NCI-H2227 (cell line): Measurements from ENCODE around the gene ISOC1.

Source experiments
- DNase-seq: peaks from one replicate; lab custom pipeline; 2025; ENCODE audit not compliant: unreplicated experiment; lab: John Stamatoyannopoulos, UW

ISOC1 gene

DNA sequence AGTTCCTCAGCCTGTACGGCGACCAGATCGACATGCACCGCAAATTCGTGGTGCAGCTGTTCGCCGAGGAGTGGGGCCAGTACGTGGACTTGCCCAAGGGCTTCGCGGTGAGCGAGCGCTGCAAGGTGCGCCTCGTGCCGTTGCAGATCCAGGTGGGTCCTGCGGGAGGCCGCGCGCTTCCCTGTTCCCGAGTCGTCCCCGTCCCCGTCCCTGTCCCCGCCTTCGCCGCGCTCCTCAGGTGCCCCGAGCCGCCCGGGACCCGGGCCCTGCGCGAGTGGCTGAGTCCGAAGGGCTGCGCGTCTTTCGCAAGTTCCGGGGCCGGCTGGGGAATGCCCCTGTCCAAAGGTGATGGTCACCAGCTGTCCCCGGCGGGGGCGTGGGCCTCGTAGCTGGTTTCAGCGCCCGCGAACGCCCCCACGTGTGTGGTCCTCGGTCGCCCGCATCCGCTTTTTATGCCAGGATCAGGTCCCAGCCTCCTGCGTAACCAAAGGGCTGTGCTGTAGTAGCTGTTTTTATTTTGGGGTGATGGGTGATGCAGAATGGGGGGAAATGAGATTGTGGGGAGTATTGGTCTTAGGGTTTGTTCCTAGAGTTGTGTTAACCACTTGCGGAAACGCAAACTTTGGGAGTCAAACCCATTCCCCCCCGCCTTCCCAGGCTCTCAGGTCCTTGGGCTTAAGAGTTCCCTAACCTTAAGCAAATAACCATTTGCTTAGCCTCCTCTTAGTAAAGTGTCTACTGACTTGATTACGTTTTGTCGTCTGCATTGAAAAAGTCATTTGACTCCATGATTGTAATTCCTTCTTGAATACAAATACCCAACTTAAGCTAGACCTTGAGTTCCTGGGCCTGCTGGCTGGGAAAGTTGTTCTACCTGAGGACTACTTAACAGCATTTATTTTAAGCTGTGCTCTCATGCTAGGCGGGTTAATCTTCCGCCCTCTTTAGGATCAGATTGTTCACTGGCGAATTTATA is 663 bp downstream of the ISOC1 start:
- DNase-seq: peak; percentile 46

DNA sequence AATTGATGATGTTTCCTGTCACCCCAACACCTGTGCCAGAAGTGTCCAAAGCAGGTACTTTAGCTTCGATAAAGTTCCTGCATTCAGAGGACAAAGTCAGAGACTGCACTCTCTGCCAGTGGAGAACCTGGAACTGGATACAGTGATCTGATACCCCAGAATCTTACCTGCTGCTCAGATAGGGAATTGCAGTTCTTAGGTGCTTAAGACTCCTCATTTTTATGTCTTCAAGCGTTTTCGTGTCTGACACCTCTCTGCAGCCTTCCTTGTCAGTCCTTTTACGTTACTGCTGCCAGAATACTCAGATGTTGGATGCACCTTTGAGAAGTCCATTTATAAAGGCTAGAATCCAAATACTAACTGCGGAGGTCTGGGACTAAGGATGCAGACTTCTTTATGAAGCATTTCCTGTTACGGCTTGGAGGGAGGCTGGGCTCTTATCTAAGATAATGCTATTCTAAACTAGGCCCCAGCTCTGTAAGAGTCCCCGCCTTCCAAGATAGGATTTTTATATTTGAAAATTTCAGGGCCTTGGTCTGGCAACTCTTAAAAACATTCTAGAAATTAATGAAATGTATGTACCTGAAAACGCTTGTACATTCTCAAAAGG is 1.9 kb downstream of the ISOC1 start:
- DNase-seq: no peak

DNA sequence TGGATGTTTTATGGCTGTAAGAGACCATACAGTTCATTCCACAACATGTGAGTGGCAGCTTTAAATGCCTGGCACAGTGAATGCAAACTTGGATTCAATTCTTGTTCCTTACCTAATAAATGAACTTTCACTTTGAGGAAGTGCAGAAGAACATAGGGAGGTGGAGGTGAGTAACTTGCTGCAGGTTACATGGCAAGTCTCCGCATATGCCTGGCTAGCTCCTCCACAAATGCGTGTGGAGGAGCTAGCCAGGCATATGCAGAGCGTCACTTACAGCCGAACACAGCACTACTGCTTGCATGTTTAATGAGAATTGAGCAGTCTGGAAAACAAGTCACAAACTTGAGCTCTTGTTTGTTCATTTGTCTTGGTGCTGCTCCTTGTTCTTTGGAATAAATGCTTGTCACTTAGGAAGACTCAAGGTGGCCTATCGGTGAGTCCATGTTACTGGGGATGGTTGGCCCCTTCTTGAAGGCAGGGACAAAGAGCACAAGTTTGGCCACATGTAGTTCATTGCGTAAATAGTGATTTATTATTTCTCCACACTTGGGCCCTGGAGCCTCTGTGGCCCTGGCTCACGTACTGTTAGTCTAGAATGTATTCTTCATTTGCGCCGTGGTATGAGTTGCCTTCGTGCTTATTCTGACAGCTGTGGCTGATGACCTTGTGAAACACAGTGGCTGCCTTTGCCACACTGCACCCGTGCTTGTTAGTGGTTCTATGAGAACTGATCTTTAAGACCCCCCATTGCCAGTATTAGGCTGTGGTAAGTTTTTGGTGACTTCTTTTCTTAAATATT is 3.1 kb downstream of the ISOC1 start:
- no peak for DNase-seq

DNA sequence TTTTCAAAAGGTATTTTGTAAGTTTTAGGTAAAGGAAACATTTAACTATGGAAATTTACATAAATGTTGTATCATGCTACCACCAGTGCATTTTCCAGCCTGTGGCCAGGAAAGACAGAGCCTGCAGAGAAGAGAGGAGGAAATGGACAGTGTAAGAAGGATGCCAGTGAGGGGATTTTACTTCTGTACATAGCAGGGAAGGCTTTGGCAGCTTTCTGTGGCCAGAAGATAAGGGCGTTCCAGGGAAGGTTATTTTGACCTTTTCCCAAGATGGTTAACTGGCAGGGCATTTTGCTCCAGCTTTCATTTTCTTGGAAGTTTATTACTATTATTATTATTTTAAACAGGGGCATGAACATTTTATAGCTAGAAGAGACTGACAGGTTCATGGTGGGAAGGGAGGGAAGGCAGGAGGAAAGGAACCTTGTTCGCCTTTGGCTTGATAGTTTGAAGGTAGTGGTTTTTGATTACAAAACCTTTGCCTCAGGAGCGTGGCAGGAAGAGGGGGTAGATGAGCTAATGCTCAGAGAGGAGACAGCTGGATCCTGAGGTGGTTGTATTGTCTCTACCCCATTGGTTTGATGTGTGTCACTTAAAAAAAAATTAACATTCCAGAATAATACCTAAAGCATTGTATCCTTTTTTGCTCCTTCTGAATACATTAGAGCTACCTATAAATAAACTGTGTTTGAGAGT is 4.1 kb downstream of the ISOC1 start:
- DNase-seq: no peak

DNA sequence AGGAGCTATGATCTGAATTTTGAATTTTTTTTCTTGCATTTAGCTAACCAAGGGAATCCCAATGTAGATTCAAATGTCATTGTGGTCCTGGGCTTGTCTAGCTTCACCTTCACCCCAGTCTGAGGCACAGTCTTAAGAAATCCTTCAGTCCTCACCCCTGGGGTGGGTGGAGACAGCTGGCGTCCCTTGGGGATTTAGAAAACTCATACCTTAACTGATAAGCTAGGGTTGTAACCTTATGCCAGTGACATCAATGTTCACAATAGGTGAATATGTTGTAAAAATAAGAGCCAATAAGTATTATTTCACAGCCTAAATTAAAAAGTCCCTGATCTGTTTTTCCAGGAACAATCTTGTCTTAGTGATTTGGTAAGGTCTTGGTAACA is 4.6 kb downstream of the ISOC1 start:
- no peak for DNase-seq

DNA sequence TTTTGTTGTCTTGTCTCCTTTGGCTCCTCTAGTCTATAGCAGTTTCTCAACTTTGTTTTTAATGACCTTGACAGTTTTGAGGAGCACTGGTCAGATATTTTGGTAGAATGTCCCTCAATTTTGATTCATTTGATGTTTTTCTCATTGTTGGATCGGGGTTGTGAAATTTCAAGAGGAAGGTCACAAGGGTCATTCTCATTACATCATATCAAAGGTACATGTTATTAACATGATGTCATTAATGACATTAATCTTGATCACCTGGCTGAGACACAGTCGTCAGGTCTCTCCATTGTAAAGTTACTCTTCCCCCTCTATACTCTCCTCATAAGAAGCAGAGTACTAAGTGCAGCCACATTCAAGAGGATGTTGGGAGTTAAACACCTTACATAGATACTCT is 7.2 kb downstream of the ISOC1 start:
- no peak for DNase-seq

DNA sequence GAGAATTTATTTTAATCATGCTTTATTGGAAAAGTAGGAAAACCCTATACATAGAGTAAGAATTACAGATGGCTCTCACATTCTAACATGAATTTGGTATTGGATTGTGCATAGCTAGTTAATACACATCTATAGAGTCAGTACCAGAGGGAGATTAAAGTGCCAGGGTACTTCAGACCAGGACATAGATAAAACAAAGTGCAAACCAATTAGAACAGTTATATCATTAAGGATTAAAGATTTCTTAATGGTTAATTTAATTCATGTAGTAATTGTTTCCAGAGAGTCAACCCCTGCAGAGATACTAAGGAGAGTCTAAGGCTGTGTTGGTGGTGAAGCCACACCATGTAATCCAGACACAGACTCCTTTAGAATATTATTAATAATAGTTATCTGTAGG is 8.8 kb downstream of the ISOC1 start:
- DNase-seq: no peak

DNA sequence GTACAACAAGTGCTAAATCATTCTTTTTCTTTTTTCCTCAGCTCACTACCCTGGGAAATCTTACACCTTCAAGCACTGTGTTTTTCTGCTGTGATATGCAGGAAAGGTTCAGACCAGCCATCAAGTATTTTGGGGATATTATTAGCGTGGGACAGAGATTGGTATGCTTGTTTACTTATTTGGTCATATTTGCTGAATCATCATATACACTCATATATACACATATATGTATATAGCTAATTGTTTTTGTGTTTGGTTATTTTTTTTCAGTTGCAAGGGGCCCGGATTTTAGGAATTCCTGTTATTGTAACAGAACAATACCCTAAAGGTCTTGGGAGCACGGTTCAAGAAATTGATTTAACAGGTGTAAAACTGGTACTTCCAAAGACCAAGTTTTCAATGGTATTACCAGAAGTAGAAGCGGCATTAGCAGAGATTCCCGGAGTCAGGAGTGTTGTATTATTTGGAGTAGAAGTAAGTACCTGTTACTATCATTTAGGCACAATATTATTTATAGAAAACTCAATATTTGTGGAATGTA is 10.4 kb downstream of the ISOC1 start:
- no peak for DNase-seq

DNA sequence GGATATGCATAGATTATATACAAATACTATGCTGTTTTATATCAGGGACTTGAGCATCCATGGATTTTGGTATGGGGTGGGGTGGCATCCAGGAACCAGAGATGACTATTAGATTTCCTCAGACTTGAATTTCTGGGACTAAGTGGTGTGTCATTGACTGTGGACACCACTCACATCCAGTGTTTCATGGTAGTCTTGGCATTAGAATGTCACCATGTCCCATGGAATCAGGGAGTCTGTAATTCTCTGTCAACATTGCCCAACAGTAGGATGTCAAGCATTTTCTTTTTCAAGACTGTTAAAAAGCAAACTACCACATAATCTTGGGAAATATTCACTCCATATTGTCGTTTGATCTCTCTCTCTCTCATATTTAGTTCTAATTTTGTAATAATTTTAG is 13.1 kb downstream of the ISOC1 start:
- DNase-seq: no peak

DNA sequence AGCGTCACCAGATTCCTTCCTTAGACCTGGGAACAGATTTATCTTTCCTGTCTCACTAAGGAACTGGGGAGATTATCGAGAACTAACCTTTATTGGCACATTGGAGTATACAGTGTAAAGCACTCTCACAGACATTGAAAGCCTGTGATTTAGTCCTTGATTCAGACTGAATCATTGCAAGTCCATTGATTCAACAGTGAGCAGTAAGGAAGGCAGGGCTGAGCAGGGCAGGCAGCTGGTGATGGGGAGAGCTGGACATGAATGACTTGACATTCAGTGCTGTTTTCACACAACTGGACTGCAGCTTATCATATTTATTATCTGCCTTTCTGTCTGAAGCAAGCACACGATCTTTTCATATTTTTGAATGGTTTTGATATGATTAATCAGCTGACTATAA is 16.2 kb downstream of the ISOC1 start:
- DNase-seq: no peak

DNA sequence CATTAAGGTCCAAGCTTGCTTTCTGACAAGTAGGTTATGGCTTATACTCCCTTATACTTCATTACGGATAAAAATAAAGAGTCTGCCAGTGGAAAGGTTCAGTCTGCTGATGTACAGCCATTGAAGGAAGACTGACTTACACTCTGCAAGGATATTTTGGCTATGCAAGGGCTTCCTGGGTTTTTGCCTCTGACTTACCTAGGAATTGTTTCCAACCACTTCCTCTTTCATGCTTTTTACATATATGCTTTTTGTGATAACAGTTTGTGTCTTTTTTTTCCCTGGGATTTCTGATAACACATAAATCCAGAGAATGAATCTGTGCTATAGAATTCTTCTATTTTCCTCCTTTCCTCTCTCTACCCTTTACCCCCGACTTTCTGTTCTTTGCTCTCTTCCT is 16.8 kb downstream of the ISOC1 start:
- DNase-seq: no peak

DNA sequence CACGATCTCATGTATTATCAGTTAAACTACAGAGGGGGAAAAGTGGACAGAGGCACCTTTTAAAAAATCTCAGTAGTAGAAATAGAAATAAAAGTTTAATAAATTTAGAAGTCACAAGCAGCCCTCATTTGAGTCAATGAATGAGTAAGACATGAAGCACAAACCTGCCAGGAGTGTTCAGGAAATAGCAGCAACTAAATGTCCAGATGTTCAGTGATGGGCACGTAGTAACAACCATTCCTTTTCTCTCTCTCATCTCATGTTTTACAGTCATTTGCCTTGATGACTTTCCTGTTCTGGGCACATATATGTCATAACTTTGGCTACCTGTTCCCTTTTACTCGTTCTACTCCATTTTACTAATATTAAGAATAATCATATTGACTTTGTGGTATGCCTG is 17.7 kb downstream of the ISOC1 start:
- no peak for DNase-seq

DNA sequence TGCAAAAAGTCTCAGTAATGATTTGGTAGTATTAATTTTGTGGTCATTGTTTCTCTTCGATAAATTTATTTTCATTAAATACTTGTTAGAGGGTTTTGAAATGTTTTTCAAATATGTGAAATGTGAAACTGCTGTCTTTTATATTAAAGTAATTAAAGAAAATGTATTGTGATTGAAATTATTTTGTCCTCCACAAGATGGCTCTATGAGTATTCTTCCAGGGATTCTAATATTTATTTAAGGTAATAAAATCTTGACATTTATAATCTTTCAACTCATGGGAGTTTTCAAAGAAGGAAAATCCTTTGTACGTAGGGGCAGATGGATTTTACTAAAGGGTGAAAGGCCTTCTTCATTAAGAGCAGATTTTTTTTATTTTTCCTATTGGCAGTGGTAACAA is 19.3 kb downstream of the ISOC1 start:
- no peak for DNase-seq

DNA sequence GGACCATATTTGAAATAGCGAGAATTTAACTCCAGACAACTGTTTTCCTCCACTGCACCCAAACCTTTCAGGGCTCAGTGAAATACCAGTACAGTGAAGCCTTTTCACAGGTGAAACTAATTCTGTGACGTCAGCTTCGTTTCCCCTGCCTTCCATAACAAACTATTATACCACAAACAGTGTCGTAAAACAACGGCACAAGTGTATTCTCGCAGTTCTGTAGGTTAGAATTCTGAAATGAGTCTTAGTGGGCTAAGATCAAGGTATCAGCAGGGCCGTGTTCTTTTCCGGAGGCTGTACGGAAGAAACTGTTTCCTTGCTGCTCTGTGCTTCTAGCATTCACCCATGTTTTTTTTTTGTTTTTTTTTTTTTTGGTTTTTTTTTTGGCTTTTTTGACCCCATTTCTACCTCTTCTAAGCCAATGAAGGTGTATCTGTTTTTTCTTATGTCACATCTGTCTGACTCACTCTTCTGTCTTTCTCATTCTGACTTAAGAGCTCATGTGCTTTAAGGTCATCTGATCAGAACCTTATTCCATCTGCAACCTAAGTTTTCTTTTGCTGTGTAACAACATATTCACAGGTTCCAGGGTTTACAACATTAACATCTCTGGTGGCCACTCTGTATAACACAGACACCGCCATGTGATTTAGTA is 20.1 kb downstream of the ISOC1 start:
- DNase-seq: no peak

DNA sequence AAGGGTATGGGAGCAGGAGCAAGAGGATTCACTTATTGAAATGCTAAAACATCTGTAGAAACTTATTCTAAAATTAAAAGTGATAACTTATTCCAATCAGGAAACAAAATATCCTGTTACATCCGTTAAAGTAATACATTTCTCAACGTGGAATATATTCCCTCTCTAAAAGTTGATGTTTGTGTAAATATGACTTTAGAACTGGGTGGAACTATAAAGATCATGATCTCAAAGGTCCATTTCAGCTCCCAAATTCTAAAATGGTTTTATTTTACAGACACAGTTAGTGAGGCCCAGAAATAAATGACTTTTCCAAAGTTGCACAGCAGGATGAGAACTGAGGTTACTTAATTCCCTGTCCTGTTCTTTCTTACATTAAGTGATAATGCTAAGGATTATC is 21.1 kb downstream of the ISOC1 start:
- no peak for DNase-seq

DNA sequence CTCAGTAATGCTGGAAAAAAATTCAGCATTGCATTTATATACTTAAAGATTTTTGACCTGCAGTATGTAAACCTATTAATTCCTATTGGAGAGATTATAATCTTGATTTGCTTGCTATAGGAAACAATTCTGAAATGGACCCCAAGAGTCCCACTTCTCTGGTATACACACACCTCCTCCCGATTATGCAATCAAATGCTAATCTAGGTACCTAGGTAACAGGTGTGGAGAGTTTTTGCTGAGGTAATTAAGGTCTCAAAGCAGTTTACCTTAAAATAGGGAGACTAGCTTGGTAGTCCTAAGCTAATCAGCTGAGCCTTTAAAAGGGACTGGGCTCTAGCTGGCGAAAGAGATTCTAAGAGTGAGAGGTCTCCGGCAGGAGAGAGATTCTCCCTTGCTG is 22.2 kb downstream of the ISOC1 start:
- DNase-seq: no peak

DNA sequence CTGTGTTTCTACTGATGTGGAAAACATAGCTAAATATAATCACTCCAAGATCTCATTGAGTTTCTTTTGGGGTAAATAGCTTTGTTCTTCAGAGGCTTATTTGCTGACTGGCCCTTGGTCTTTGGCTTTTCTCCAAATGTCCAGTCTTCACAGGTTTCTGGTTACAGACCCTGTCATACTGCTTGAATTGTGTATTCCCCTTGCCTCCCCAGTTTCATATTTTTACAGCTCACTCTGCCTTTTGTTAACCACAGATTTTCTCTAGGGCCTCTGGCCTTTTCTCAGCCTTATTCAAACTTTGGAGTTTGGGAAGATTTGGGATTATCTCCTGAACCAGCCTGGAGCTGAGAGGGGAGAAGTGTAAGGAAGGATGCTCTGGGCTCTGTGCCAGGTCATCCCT is 23.9 kb downstream of the ISOC1 start:
- DNase-seq: no peak

DNA sequence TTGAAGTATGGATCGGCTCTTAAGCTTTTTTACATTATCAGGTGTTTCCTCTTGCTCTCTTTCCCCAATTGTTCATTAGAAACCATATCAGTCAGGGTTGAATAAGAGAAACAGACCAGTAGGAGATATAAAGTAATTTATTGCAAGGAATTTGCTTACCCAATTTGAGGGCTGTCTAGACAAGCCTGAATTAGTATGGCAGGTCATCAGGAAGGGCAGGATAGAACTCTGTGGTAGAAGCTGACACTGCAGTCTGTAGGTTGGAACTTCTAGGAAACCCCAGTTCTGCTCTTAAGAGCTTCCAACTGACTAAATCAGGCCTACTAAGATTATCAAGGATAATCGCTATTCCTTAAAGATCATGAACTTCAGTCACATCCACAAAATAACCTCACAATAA is 24.3 kb downstream of the ISOC1 start:
- DNase-seq: no peak

DNA sequence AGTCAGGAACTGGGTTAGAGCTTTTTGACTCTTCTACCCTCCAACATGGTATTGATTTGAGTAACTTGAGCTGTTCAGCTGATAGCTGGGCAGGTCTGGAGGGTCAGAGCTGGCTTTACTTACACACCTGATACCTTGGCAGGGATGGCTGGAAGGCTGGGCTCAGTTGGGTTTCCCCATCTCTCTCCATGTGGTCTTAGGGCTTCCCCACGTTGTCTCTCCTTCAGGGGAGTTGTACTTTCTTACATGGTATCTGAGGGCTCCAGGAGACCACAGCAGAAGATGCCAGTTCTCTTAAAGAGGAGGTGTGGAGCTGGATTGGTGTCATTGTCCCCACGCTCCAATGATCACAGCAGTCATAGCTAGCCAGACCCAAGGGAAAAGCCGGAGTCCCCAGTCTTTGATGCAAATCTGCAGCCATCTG is 25.6 kb downstream of the ISOC1 start:
- no peak for DNase-seq

DNA sequence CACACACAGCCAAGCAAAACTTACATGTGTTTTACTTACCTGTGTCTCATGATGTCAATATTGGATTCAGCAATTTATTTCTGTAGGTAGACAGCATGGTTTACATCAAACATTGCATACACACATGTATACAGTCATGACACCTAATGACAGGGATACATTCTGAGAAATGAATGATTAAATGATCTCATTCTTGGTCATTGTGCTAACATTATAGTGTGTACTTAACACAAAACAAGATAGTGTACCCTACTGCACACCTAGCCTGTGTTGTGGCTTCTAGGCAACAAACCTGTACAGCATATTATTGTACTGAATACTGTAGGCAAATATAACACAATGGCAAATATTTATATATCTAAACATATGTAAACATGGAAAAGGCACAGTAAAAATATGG is 28.0 kb downstream of the ISOC1 start:
- DNase-seq: no peak
